SK-N-SH treated with all-trans-retinoic acid at 6 μM for 48 hours (cell line): ENCODE results near the gene DOCK2.

Source experiments
- ARNTL ChIP-seq: fragments of 450-650 bp; formaldehyde crosslinking; IDR thresholded peaks from 2 replicates; pipeline ENCODE4 v1.5.0; 2020; ENCODE audit warnings: low read depth, mild to moderate bottlenecking, moderate library complexity, borderline replicate concordance
- CSDC2 ChIP-seq: fragments of 250-450 bp; sonication (Bioruptor Pico); IDR thresholded peaks from 2 replicates; pipeline ENCODE4 v1.5.0; 2020; ENCODE audit warnings: mild to moderate bottlenecking, moderate library complexity
- CSRNP3 ChIP-seq: fragments of 250-450 bp; sonication (Bioruptor Pico); IDR thresholded peaks from 2 replicates; pipeline ENCODE4 v1.5.1; 2021; ENCODE audit warnings: mild to moderate bottlenecking, moderate library complexity
- ESRRG ChIP-seq: fragments of 250-450 bp; sonication (Bioruptor Pico); IDR thresholded peaks from 2 replicates; pipeline ENCODE4 v1.6.1; 2021; ENCODE audit warnings: mild to moderate bottlenecking
- PATZ1 ChIP-seq: fragments of 250-450 bp; sonication (Bioruptor Pico); IDR thresholded peaks from 2 replicates; pipeline ENCODE4 v1.8.0; 2020; ENCODE audit warnings: mild to moderate bottlenecking, moderate library complexity, borderline replicate concordance
- POU6F1 ChIP-seq: fragments of 250-450 bp; sonication (Bioruptor Pico); IDR thresholded peaks from 2 replicates; pipeline ENCODE4 v1.8.0; 2021; ENCODE audit warnings: low read depth, mild to moderate bottlenecking, moderate library complexity, borderline replicate concordance
- PPARA ChIP-seq: fragments of 250-450 bp; sonication (Bioruptor Pico); IDR thresholded peaks from 2 replicates; pipeline ENCODE4 v1.5.0; 2020; ENCODE audit warnings: mild to moderate bottlenecking, borderline replicate concordance
- TOX ChIP-seq: fragments of 250-450 bp; sonication (Bioruptor Pico); IDR thresholded peaks from 2 replicates; pipeline ENCODE4 v1.8.0; 2021; ENCODE audit warnings: mild to moderate bottlenecking, moderate library complexity, borderline replicate concordance
- ZC3H10 ChIP-seq: fragments of 250-450 bp; sonication (Bioruptor Pico); IDR thresholded peaks from 2 replicates; pipeline ENCODE4 v1.5.1; 2021; ENCODE audit warnings: mild to moderate bottlenecking, moderate library complexity
- ZNF565 ChIP-seq: fragments of 450-650 bp; formaldehyde crosslinking; conservative IDR thresholded peaks from 2 replicates; pipeline ENCODE4 v1.5.0; 2020; ENCODE audit warnings: low read depth, mild to moderate bottlenecking, moderate library complexity

- TF ChIP-seq ARNTL (CRISPR knock-in tag) (no peak), ESRRG (CRISPR knock-in tag) (no peak), PATZ1 (no peak), ZC3H10 (CRISPR knock-in tag) (no peak), POU6F1 (CRISPR knock-in tag) (no peak), PPARA (CRISPR knock-in tag) (no peak), CSRNP3 (CRISPR knock-in tag) (no peak), CSDC2 (no peak), TOX (CRISPR knock-in tag) (no peak), ZNF565 (no peak)
Observed at GRCh38 chr5:169812786-169813185, 175.7 kb downstream of the DOCK2 start.
